HG02885 (cell line): ENCODE measurements around the gene CDR2.
"Not testable (repeated sequence)": the region's sequence is repeated elsewhere in the genome, so short reads cannot be mapped to it uniquely, and the experiment has no call there.

Experiments used
- ATAC-seq: cut with Tn5 transposase; IDR thresholded peaks from one replicate; pipeline ENCODE4 v1.9.1; 2021; ENCODE audit warnings: mild to moderate bottlenecking; ENCODE audit not compliant: unreplicated experiment, poor library complexity

Gene CDR2

GRCh38 chr16:22353933-22354541, 20.4 kb downstream of the CDR2 start:
- ATAC-seq, result no peak

GRCh38 chr16:22353191-22353919, 21.1 kb downstream of the CDR2 start:
- ATAC-seq, result no peak

GRCh38 chr16:22352723-22353122, 21.7 kb downstream of the CDR2 start:
- ATAC-seq, result no peak

- ATAC-seq, result no peak
These were observed 22.3 kb downstream of the CDR2 start for GRCh38 chr16:22352140-22352539.

- ATAC-seq, result not testable (repeated sequence)
These were observed 23.4 kb downstream of the CDR2 start for GRCh38 chr16:22351017-22351416.

GRCh38 chr16:22348291-22348690, 26.1 kb downstream of the CDR2 start:
- ATAC-seq, result no peak

- ATAC-seq, result no peak
These were observed 27.2 kb downstream of the CDR2 start for GRCh38 chr16:22347100-22347820.

GRCh38 chr16:22346483-22346882, 27.9 kb downstream of the CDR2 start:
- ATAC-seq, result no peak

GRCh38 chr16:22342082-22342481, 32.3 kb downstream of the CDR2 start:
- no peak for ATAC-seq

GRCh38 chr16:22340945-22341344, 33.5 kb downstream of the CDR2 start:
- ATAC-seq, result no peak

- ATAC-seq, result no peak
These were observed 36.4 kb downstream of the CDR2 start for GRCh38 chr16:22337849-22338635.

GRCh38 chr16:22337045-22337444, 37.4 kb downstream of the CDR2 start:
- ATAC-seq, result no peak

GRCh38 chr16:22336581-22336980, 37.8 kb downstream of the CDR2 start:
- ATAC-seq, result no peak

- ATAC-seq, result no peak
These were observed 38.7 kb downstream of the CDR2 start for GRCh38 chr16:22335668-22336246.

- no peak for ATAC-seq
These were observed 40.9 kb downstream of the CDR2 start for GRCh38 chr16:22333457-22333994.

- ATAC-seq, result no peak
These were observed 44.1 kb downstream of the CDR2 start for GRCh38 chr16:22330326-22330725.

GRCh38 chr16:22329199-22329695, 45.2 kb downstream of the CDR2 start:
- no peak for ATAC-seq

GRCh38 chr16:22328081-22328725, 46.2 kb downstream of the CDR2 start:
- no peak for ATAC-seq

- no peak for ATAC-seq
These were observed 47.0 kb downstream of the CDR2 start for GRCh38 chr16:22327446-22327775.
